SK-N-SH (cell line): ENCODE measurements around the gene DAB1. TPM values are rescaled to one million over a fixed set of nuclear protein-coding genes. Genes with fewer than 3 reads are reported as not detected.

Source experiments
- CTCF ChIA-PET: fragments of 300-600, 350-600 bp; formaldehyde crosslinking; extraction: SDS; loops from one replicate; lab custom pipeline; 2021; lab: Yijun Ruan, JAX
- POLR2A ChIA-PET: fragments of 350-600 bp; sonication (Branson Sonifier 250); formaldehyde crosslinking; extraction: SDS; loops from one replicate; lab custom pipeline; 2020; ENCODE audit warnings: antibody characterized with exemption, inconsistent platforms; lab: Yijun Ruan, JAX
- DNase-seq: peaks from one replicate; pipeline ENCODE4 v3.0.0; 2012
- H2AFZ ChIP-seq: fragments of 200-600 bp; sonication (generic); 2 replicates; pipeline ENCODE4 v1.8.1; 2016; ENCODE audit warnings: antibody characterized with exemption, mild to moderate bottlenecking, low read depth
- H3F3A ChIP-seq: fragments of 200-600 bp; sonication (generic); replicated peaks from 2 replicates; pipeline ENCODE3; 2016; ENCODE audit warnings: antibody characterized with exemption, mild to moderate bottlenecking; ENCODE audit not compliant: insufficient read depth
- H3K27ac ChIP-seq, 2 experiments: fragments of 200-500 bp in 1 of 2; fragments of 200-600 bp in 1 of 2; sonication (Bioruptor generic) in 1 of 2; sonication (generic), shearing (Covaris generic) in 1 of 2; 2 replicates each; pipeline versions ENCODE4 v1.5.1 to v1.6.1; 2014 to 2016; ENCODE audit warnings: low read depth in 2 of 2, inconsistent platforms in 1 of 2, low read length in 1 of 2, mild to moderate bottlenecking in 1 of 2, mixed read lengths in 1 of 2
- H3K27me3 ChIP-seq: fragments of 200-600 bp; sonication (generic), shearing (Covaris generic); 2 replicates; pipeline ENCODE4 v1.6.1; 2016; ENCODE audit warnings: mixed run types; ENCODE audit not compliant: insufficient read depth
- H3K36me3 ChIP-seq, 2 experiments: fragments of 200-500 bp in 1 of 2; fragments of 200-600 bp in 1 of 2; sonication (Bioruptor generic) in 1 of 2; sonication (generic) in 1 of 2; replicated peaks in 1 of 2; 2 replicates each; pipeline versions ENCODE3 to v1.5.1; 2014 to 2016; ENCODE audit warnings: low read length in 1 of 2, mild to moderate bottlenecking in 1 of 2; ENCODE audit not compliant: insufficient read depth in 2 of 2, control insufficient read depth in 1 of 2
- H3K4me1 ChIP-seq, 2 experiments: fragments of 200-500 bp in 1 of 2; fragments of 200-600 bp in 1 of 2; sonication (Bioruptor generic) in 1 of 2; sonication (generic), shearing (Covaris generic) in 1 of 2; 2 replicates each; pipeline versions ENCODE4 v1.5.1 to v1.6.1; 2014 to 2016; ENCODE audit warnings: low read depth in 1 of 2, low read length in 1 of 2, mixed run types in 1 of 2; ENCODE audit not compliant: insufficient read depth in 2 of 2, control insufficient read depth in 1 of 2
- H3K4me2 ChIP-seq: fragments of 200-600 bp; sonication (generic), shearing (Covaris generic); 2 replicates; pipeline ENCODE4 v1.6.1; 2017; ENCODE audit warnings: mixed run types
- H3K4me3 ChIP-seq, 2 experiments: fragments of 200-500 bp in 1 of 2; fragments of 200-600 bp in 1 of 2; sonication (Bioruptor generic) in 1 of 2; sonication (generic), shearing (Covaris generic) in 1 of 2; 2 replicates each; pipeline versions ENCODE4 v1.5.1 to v1.8.1; 2014 to 2016; ENCODE audit warnings: low read depth in 2 of 2, inconsistent platforms in 1 of 2, low read length in 1 of 2, mild to moderate bottlenecking in 1 of 2, mixed read lengths in 1 of 2, moderate library complexity in 1 of 2
- H3K79me2 ChIP-seq: fragments of 200-600 bp; sonication (generic); 2 replicates; pipeline ENCODE4 v1.8.1; 2017; ENCODE audit warnings: mild to moderate bottlenecking; ENCODE audit not compliant: insufficient read depth
- H3K9ac ChIP-seq: fragments of 200-600 bp; sonication (generic); 2 replicates; pipeline ENCODE4 v1.6.1; 2017; ENCODE audit warnings: mixed run types
- H3K9me2 ChIP-seq: fragments of 200-600 bp; sonication (generic); 2 replicates; pipeline ENCODE4 v1.6.1; 2017; ENCODE audit warnings: mixed run types
- H3K9me3 ChIP-seq: fragments of 200-600 bp; sonication (generic); 2 replicates; pipeline ENCODE4 v1.6.1; 2017; ENCODE audit warnings: mixed run types, mild to moderate bottlenecking, moderate library complexity
- H4K20me1 ChIP-seq: fragments of 200-600 bp; sonication (generic); 2 replicates; pipeline ENCODE4 v1.6.1; 2017; ENCODE audit warnings: mild to moderate bottlenecking, mixed run types; ENCODE audit not compliant: insufficient read depth
- CHD2 ChIP-seq: fragments of 150-350 bp; IDR thresholded peaks from 2 replicates; pipeline ENCODE4 v1.6.1; 2018; ENCODE audit warnings: low read length; ENCODE audit not compliant: partially characterized antibody
- ELF1 ChIP-seq: IDR thresholded peaks from 2 replicates; pipeline ENCODE4 v1.4.0; 2012
- EP300 ChIP-seq, 2 experiments: IDR thresholded peaks; 2 replicates each; pipeline versions ENCODE4 v1.4.0 to v1.6.1; 2012; ENCODE audit warnings: borderline replicate concordance in 1 of 2, low read depth in 1 of 2, low read length in 1 of 2
- FOSL2 ChIP-seq: IDR thresholded peaks from 2 replicates; pipeline ENCODE4 v1.4.0; 2012; ENCODE audit warnings: low read depth, mild to moderate bottlenecking, moderate library complexity, borderline replicate concordance
- FOXJ3 ChIP-seq: sonication (generic); formaldehyde crosslinking; IDR thresholded peaks from 2 replicates; pipeline ENCODE4 v1.5.1; 2020; ENCODE audit warnings: mild to moderate bottlenecking, missing genetic modification reagents
- FOXM1 ChIP-seq: IDR thresholded peaks from 2 replicates; pipeline ENCODE4 v1.4.0; 2012; ENCODE audit warnings: low read depth, mild to moderate bottlenecking
- GATA2 ChIP-seq: sonication (generic); formaldehyde crosslinking; IDR thresholded peaks from 2 replicates; pipeline ENCODE4 v1.5.0; 2020; ENCODE audit warnings: mild to moderate bottlenecking, missing genetic modification reagents
- MEF2A ChIP-seq: IDR thresholded peaks from 2 replicates; pipeline ENCODE4 v1.4.0; 2012; ENCODE audit warnings: low read depth, borderline replicate concordance
- MXI1 ChIP-seq: IDR thresholded peaks from 2 replicates; pipeline ENCODE4 v1.6.1; 2012; ENCODE audit warnings: mild to moderate bottlenecking, low read depth, low read length, improper control_type of control experiment
- NRF1 ChIP-seq: IDR thresholded peaks from 2 replicates; pipeline ENCODE4 v1.6.1; 2012; ENCODE audit warnings: low read depth, mild to moderate bottlenecking, low read length
- RAD21 ChIP-seq: IDR thresholded peaks from 2 replicates; pipeline ENCODE4 v1.6.1; 2012; ENCODE audit warnings: mild to moderate bottlenecking, low read length
- RFX5 ChIP-seq: IDR thresholded peaks from 2 replicates; pipeline ENCODE4 v1.6.1; 2012; ENCODE audit warnings: mild to moderate bottlenecking, improper control_type of control experiment, low read length
- SIN3A ChIP-seq: IDR thresholded peaks from 2 replicates; pipeline ENCODE4 v1.6.1; 2012; ENCODE audit warnings: low read depth, mild to moderate bottlenecking, low read length, moderate library complexity, borderline replicate concordance
- TEAD4 ChIP-seq: IDR thresholded peaks from 2 replicates; pipeline ENCODE4 v1.4.0; 2012; ENCODE audit warnings: mild to moderate bottlenecking, borderline replicate concordance; ENCODE audit not compliant: insufficient read depth
- USF1 ChIP-seq: IDR thresholded peaks from 2 replicates; pipeline ENCODE4 v1.4.0; 2012; ENCODE audit warnings: low read depth, borderline replicate concordance
- USF2 ChIP-seq: fragments of 150-350 bp; IDR thresholded peaks from 2 replicates; pipeline ENCODE4 v1.6.1; 2017; ENCODE audit warnings: antibody characterized with exemption, low read length, low read depth, borderline replicate concordance
- YY1 ChIP-seq: IDR thresholded peaks from 2 replicates; pipeline ENCODE4 v1.4.0; 2012; ENCODE audit warnings: low read depth, mild to moderate bottlenecking
- WGBS: methylation state at CpG from one replicate; pipeline ENCODE4 v1.1.6; 2017; ENCODE audit warnings: low lambda C conversion rate; 5-methylcytosine and 5-hydroxymethylcytosine counted together
- polyA plus RNA-seq, 3 experiments: library from polyadenylated mRNA; depleted of rRNA; stranded (reverse); fragments of >200 nt; gene quantifications; 2 replicates each; pipeline ENCODE4 v1.2.3, GENCODE V29; 2012
- TF ChIP-seq, protein P1 (sequence below): IDR thresholded peaks from 2 replicates; pipeline ENCODE4 v1.4.0; 2012; ENCODE audit warnings: low read depth, borderline replicate concordance
- TF ChIP-seq, protein P2 (sequence below): fragments of 200-600 bp; sonication (generic); IDR thresholded peaks from 2 replicates; pipeline ENCODE4 v1.6.1; 2017; ENCODE audit warnings: antibody characterized with exemption, mild to moderate bottlenecking, moderate library complexity

The DAB1 gene
- polyA plus RNA-seq, 1 of the 3 experiments (the other 2 are of a cell fraction): 2.9 TPM

DNA sequence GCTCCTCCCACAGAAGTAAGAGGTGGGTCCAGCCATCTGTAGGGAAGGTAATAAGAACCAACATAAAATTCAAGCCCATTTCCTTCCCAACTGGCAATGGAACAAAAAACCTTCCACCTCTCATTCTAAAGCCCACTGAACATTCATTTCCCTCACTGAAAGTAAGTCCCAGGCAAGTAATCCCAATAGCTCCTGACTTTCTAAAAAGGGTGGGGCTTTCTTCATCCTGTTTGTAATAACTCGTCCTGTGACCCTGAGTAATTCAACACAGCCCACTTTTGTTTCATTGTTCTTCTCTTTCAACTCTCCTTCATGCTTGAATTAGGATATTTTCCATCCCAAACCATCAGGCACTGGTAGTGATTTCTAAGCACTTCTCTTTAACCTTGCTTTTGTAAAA is 74.9 kb downstream of the DAB1 start (continued):
- TF ChIP-seq USF1 (no peak), USF2 (no peak), TEAD4 (no peak), FOXJ3 (no peak)

DNA sequence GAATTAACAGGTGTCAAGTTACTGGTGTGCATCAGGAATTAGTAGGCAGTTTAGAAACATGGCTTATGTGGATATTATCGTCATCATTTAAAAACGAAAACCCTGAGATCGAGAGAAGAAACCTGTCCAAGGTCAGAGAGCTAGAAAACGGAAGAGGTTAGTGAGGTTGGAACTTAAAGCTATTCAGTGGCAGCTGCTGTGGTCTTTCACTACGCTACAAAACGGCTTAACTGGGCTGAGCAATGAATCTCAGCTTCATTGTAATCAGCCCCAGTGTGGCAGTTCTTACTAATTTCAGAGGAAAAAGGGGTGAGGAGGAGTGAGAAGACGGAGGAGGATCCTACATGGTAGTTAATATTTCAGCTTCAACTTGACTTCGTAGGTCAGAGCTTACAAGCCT is 77.9 kb downstream of the DAB1 start:
- no peak overlapping the region for H3K4me2 ChIP-seq
- no peaks in the 10 kb centered on the region for H4K20me1 ChIP-seq
- CTCF ChIA-PET: no interaction called here
- H3K4me3 ChIP-seq: no peak overlapping the region
- POLR2A ChIA-PET: no interaction called here
- no peaks in the 10 kb centered on the region for H3K4me1 ChIP-seq
- no peak overlapping the region for H3K9ac ChIP-seq
- 81% methylated on average over 8 of the region's 8 CpGs for WGBS
- no peak overlapping the region for H2AFZ ChIP-seq
- DNase-seq: no peak
- no peaks in the 10 kb centered on the region for H3K9me2 ChIP-seq
- H3K36me3 ChIP-seq: no peaks in the 10 kb centered on the region
- H3K9me3 ChIP-seq: no peaks in the 10 kb centered on the region
- no peaks in the 10 kb centered on the region for H3K79me2 ChIP-seq
- no peaks in the 10 kb centered on the region for H3F3A ChIP-seq
- no peak for TF ChIP-seq RFX5
- TF ChIP-seq RAD21: no peak
- TF ChIP-seq, protein P1, sequence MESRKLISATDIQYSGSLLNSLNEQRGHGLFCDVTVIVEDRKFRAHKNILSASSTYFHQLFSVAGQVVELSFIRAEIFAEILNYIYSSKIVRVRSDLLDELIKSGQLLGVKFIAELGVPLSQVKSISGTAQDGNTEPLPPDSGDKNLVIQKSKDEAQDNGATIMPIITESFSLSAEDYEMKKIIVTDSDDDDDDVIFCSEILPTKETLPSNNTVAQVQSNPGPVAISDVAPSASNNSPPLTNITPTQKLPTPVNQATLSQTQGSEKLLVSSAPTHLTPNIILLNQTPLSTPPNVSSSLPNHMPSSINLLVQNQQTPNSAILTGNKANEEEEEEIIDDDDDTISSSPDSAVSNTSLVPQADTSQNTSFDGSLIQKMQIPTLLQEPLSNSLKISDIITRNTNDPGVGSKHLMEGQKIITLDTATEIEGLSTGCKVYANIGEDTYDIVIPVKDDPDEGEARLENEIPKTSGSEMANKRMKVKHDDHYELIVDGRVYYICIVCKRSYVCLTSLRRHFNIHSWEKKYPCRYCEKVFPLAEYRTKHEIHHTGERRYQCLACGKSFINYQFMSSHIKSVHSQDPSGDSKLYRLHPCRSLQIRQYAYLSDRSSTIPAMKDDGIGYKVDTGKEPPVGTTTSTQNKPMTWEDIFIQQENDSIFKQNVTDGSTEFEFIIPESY: no peak
- TF ChIP-seq FOXM1: no peak
- TF ChIP-seq MXI1: no peak
- TF ChIP-seq USF2: no peak
- no peak for TF ChIP-seq CHD2
- TF ChIP-seq, protein P2, sequence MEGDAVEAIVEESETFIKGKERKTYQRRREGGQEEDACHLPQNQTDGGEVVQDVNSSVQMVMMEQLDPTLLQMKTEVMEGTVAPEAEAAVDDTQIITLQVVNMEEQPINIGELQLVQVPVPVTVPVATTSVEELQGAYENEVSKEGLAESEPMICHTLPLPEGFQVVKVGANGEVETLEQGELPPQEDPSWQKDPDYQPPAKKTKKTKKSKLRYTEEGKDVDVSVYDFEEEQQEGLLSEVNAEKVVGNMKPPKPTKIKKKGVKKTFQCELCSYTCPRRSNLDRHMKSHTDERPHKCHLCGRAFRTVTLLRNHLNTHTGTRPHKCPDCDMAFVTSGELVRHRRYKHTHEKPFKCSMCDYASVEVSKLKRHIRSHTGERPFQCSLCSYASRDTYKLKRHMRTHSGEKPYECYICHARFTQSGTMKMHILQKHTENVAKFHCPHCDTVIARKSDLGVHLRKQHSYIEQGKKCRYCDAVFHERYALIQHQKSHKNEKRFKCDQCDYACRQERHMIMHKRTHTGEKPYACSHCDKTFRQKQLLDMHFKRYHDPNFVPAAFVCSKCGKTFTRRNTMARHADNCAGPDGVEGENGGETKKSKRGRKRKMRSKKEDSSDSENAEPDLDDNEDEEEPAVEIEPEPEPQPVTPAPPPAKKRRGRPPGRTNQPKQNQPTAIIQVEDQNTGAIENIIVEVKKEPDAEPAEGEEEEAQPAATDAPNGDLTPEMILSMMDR: no peak
- no peak for TF ChIP-seq SIN3A
- TF ChIP-seq YY1: no peak
- no peak for TF ChIP-seq TEAD4
- TF ChIP-seq USF1: no peak
- no peak for TF ChIP-seq GATA2 (CRISPR knock-in tag)
- no peak for TF ChIP-seq ELF1
- TF ChIP-seq FOSL2: no peak
- no peak for TF ChIP-seq EP300 (IDR thresholded peaks at IDR 0.05; ENCODE audit: borderline replicate concordance in 1 of 2, low read depth in 1 of 2, low read length in 1 of 2)
- no peak for TF ChIP-seq MEF2A
- no peak for TF ChIP-seq NRF1
- no peaks in the 10 kb centered on the region for H3K27me3 ChIP-seq
- no peak overlapping the region for H3K27ac ChIP-seq
